Measurements from ENCODE around the gene TOMM40. TPM values are rescaled to one million over a fixed set of nuclear protein-coding genes. Genes with fewer than 3 reads are reported as not detected.

Gene TOMM40
- total and polyA plus RNA-seq, 2 of the 13 experiments (the other 11 are each of a cell fraction or from before 2014, with no cell fraction given) = 72.0 to 110 TPM

- 0 out of 2 replicates have a peak, but pooled peaks have one; percentile 40 for TF ChIP-seq SMAD1 (CRISPR knock-in tag; IDR thresholded peaks at IDR 0.05; ENCODE audit: borderline replicate concordance, low read depth)
- peak; percentile 80 for TF ChIP-seq SAP130 (CRISPR knock-in tag; IDR thresholded peaks at IDR 0.05; ENCODE audit: low read depth)
- TF ChIP-seq MAF1 (CRISPR knock-in tag; IDR thresholded peaks at IDR 0.05; ENCODE audit: borderline replicate concordance) = no peak; the same call in 1 of the 2 replicates
- TF ChIP-seq SYNCRIP (IDR thresholded peaks at IDR 0.05; ENCODE audit: insufficient read depth, low read depth, low read length) = no peak
- TF ChIP-seq, protein P1, sequence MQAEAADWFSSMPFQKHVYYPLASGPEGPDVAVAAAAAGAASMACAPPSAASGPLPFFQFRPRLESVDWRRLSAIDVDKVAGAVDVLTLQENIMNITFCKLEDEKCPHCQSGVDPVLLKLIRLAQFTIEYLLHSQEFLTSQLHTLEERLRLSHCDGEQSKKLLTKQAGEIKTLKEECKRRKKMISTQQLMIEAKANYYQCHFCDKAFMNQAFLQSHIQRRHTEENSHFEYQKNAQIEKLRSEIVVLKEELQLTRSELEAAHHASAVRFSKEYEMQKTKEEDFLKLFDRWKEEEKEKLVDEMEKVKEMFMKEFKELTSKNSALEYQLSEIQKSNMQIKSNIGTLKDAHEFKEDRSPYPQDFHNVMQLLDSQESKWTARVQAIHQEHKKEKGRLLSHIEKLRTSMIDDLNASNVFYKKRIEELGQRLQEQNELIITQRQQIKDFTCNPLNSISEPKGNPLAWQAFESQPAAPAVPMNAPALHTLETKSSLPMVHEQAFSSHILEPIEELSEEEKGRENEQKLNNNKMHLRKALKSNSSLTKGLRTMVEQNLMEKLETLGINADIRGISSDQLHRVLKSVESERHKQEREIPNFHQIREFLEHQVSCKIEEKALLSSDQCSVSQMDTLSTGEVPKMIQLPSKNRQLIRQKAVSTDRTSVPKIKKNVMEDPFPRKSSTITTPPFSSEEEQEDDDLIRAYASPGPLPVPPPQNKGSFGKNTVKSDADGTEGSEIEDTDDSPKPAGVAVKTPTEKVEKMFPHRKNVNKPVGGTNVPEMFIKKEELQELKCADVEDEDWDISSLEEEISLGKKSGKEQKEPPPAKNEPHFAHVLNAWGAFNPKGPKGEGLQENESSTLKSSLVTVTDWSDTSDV (CRISPR knock-in tag; IDR thresholded peaks at IDR 0.05) = peak; percentile 81
- TF ChIP-seq, protein P2, sequence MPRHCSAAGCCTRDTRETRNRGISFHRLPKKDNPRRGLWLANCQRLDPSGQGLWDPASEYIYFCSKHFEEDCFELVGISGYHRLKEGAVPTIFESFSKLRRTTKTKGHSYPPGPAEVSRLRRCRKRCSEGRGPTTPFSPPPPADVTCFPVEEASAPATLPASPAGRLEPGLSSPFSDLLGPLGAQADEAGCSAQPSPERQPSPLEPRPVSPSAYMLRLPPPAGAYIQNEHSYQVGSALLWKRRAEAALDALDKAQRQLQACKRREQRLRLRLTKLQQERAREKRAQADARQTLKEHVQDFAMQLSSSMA (CRISPR knock-in tag; IDR thresholded peaks at IDR 0.05) = no peak
- TF ChIP-seq ZNF607 (CRISPR knock-in tag; IDR thresholded peaks at IDR 0.05; ENCODE audit: borderline replicate concordance) = no peak
- 0 out of 2 replicates have a peak, but pooled peaks have one; percentile 28 for TF ChIP-seq IRF9 (CRISPR knock-in tag; IDR thresholded peaks at IDR 0.05; ENCODE audit: borderline replicate concordance)
- TF ChIP-seq UBTF (CRISPR knock-in tag; IDR thresholded peaks at IDR 0.05) = peak; percentile 58
- no peak for TF ChIP-seq NKX3-1 (CRISPR knock-in tag; IDR thresholded peaks at IDR 0.05)
- TF ChIP-seq NR2F1 (CRISPR knock-in tag; IDR thresholded peaks at IDR 0.05) = peak; percentile 95
- TF ChIP-seq GZF1 (CRISPR knock-in tag; IDR thresholded peaks at IDR 0.05) = no peak
- TF ChIP-seq ZNF354B (CRISPR knock-in tag; IDR thresholded peaks at IDR 0.05) = no peak
- TF ChIP-seq KDM6A (CRISPR knock-in tag; IDR thresholded peaks at IDR 0.05; ENCODE audit: low read depth) = peak; percentile 77
- TF ChIP-seq IRF1 (CRISPR knock-in tag; IDR thresholded peaks at IDR 0.05; ENCODE audit: low read depth) = no peak
- peak; percentile 94 for TF ChIP-seq HNF4G (IDR thresholded peaks at IDR 0.05; ENCODE audit: borderline replicate concordance, low read depth, low read length)
- TF ChIP-seq HNF4G (CRISPR knock-in tag; IDR thresholded peaks at IDR 0.05; ENCODE audit: borderline replicate concordance, low read depth) = peak; percentile 97
- TF ChIP-seq KMT2A (CRISPR knock-in tag; IDR thresholded peaks at IDR 0.05) = no peak; the same call in 1 of the 2 replicates
- TF ChIP-seq, protein P3, sequence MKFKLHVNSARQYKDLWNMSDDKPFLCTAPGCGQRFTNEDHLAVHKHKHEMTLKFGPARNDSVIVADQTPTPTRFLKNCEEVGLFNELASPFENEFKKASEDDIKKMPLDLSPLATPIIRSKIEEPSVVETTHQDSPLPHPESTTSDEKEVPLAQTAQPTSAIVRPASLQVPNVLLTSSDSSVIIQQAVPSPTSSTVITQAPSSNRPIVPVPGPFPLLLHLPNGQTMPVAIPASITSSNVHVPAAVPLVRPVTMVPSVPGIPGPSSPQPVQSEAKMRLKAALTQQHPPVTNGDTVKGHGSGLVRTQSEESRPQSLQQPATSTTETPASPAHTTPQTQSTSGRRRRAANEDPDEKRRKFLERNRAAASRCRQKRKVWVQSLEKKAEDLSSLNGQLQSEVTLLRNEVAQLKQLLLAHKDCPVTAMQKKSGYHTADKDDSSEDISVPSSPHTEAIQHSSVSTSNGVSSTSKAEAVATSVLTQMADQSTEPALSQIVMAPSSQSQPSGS (CRISPR knock-in tag; IDR thresholded peaks at IDR 0.05) = peak; percentile 56; the same call in 1 of the 2 replicates
Observed at GRCh38 chr19:44903602-44904425, 12.8 kb downstream of the TOMM40 start (continued).

Data from HepG2 (cell line).